Measurements from ENCODE around the gene SDHB.

GRCh38 chr1:17102232-17102631 lies 48.4 kb upstream of the SDHB start:
- TF ChIP-seq, protein P1, sequence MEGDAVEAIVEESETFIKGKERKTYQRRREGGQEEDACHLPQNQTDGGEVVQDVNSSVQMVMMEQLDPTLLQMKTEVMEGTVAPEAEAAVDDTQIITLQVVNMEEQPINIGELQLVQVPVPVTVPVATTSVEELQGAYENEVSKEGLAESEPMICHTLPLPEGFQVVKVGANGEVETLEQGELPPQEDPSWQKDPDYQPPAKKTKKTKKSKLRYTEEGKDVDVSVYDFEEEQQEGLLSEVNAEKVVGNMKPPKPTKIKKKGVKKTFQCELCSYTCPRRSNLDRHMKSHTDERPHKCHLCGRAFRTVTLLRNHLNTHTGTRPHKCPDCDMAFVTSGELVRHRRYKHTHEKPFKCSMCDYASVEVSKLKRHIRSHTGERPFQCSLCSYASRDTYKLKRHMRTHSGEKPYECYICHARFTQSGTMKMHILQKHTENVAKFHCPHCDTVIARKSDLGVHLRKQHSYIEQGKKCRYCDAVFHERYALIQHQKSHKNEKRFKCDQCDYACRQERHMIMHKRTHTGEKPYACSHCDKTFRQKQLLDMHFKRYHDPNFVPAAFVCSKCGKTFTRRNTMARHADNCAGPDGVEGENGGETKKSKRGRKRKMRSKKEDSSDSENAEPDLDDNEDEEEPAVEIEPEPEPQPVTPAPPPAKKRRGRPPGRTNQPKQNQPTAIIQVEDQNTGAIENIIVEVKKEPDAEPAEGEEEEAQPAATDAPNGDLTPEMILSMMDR (conservative IDR thresholded peaks at IDR 0.05 in 1 of 2, IDR thresholded peaks at IDR 0.05 in 1 of 2; ENCODE audit: extremely low read depth in 1 of 2, insufficient read depth in 1 of 2, low read depth in 1 of 2, low read length in 2 of 2): no peak
- no peak for TF ChIP-seq EZH2 (IDR thresholded peaks at IDR 0.05; ENCODE audit: borderline replicate concordance, low read length)
